Gastrocnemius medialis (tissue), 4 donors: ENCODE results near the gene CLEC2D. TPM values are rescaled to one million over a fixed set of nuclear protein-coding genes. Genes with fewer than 3 reads are reported as not detected.

Experiments
- ATAC-seq, 2 donors: fragments of 150-250 bp; one replicate each; pipeline ENCODE4 v1.9.1; 2016
- DNase-seq, 2 donors: peaks; one replicate each; pipeline ENCODE4 v3.0.0-alpha.2; 2019
- H3K27ac ChIP-seq, 4 donors: fragments of 200-600 bp; sonication (generic); 1 replicate in 1 of 4; 2 replicates in 3 of 4; pipeline ENCODE4 v1.5.1; 2016 to 2018; ENCODE audit warnings: mild to moderate bottlenecking in 2 of 4, moderate library complexity in 1 of 4
- H3K27me3 ChIP-seq, 3 donors: fragments of 200-600 bp; sonication (generic) in 2 of 3; 1 replicate in 1 of 3; 2 replicates in 2 of 3; pipeline versions ENCODE4 v1.5.1 to v1.6.0; 2016 to 2019; ENCODE audit warnings: mild to moderate bottlenecking in 1 of 3, moderate library complexity in 1 of 3
- H3K36me3 ChIP-seq, 2 donors: fragments of 200-600 bp; sonication (generic) in 1 of 2; one replicate each; pipeline ENCODE4 v1.5.1; 2017 to 2018
- H3K4me1 ChIP-seq, 2 donors: fragments of 200-600 bp; sonication (generic) in 1 of 2; one replicate each; pipeline ENCODE4 v1.5.1; 2016 to 2017; ENCODE audit warnings: mild to moderate bottlenecking in 2 of 2
- H3K4me3 ChIP-seq, 4 donors: fragments of 200-600 bp; sonication (generic) in 3 of 4; 1 replicate in 1 of 4; 2 replicates in 3 of 4; pipeline ENCODE4 v1.5.1; 2016 to 2019; ENCODE audit warnings: mild to moderate bottlenecking in 2 of 4
- H3K9me3 ChIP-seq, 3 donors: fragments of 200-600 bp; sonication (generic) in 2 of 3; 1 replicate in 1 of 3; 2 replicates in 2 of 3; pipeline ENCODE4 v1.5.1; 2016 to 2019
- CTCF ChIP-seq, 5 experiments: fragments of 450-650 bp in 3 of 5; fragments of 200-600 bp in 2 of 5; sonication (generic) in 2 of 5; IDR thresholded peaks in 4 of 5; conservative IDR thresholded peaks in 1 of 5; 1 replicate in 4 of 5; 2 replicates in 1 of 5; pipeline ENCODE4 v1.5.1; 2016 to 2019; ENCODE audit warnings: antibody characterized with exemption in 5 of 5, mild to moderate bottlenecking in 3 of 5, moderate library complexity in 3 of 5
- POLR2A ChIP-seq, 2 donors: fragments of 450-650 bp; IDR thresholded peaks; one replicate each; pipeline ENCODE4 v1.6.1; 2017; ENCODE audit warnings: antibody characterized with exemption in 2 of 2, mild to moderate bottlenecking in 2 of 2, moderate library complexity in 2 of 2
- in situ Hi-C, 4 donors: fragments of 200-750 bp; cut with MboI; loops; one replicate each; pipeline versions ENCODE4 v1.15.0 to v1.8.0; 2017; ENCODE audit warnings: low sequenced_read_pairs in 4 of 4
- intact Hi-C: fragments of 100-400 bp; cut with DNase I; formaldehyde crosslinking; loops from one replicate; pipeline ENCODE4 v1.15.1; 2023; ENCODE audit warnings: low total_unique reads
- total RNA-seq, 4 donors: library from RNA; depleted of rRNA; stranded (reverse); fragments of >200 nt; gene quantifications; one replicate each; pipeline versions ENCODE4 v1.1.0 to v1.2.3, GENCODE V29; 2016

CLEC2D gene
- total RNA-seq, 4 donors from 2014 or later, result 0.29 to 2.1 (median 0.58) TPM

GRCh38 chr12:9699269-9699897 is 29.9 kb downstream of the CLEC2D start:
- no peaks in the 10 kb centered on the region for H3K9me3 ChIP-seq
- ATAC-seq, result no peak

GRCh38 chr12:9699898-9700605 is 30.5 kb downstream of the CLEC2D start:
- no peak for DNase-seq
- intact Hi-C loops, result no loop called here
- H3K4me3 ChIP-seq, result no peak overlapping the region
- in situ Hi-C loops, result loop anchor here (10.0 to 25.0 kb wide), 2 partner anchors 65 to 363 kb away; no protein-coding TSS in a partner anchor
- H3K27ac ChIP-seq, result peak overlapping the region in 2 of 4 donors; percentile 39 to 41
- peak in 1 of 2 donors; percentile 63 for ATAC-seq
- H3K36me3 ChIP-seq, result peaks cover 0 to 5% of the 10 kb centered on the region in 2 donors
- H3K4me1 ChIP-seq, result no peaks in the 10 kb centered on the region
- H3K9me3 ChIP-seq, result no peaks in the 10 kb centered on the region
- TF ChIP-seq CTCF (IDR thresholded peaks at IDR 0.05 in 4 of 5, conservative IDR thresholded peaks at IDR 0.05 in 1 of 5) (no peak), POLR2A (IDR thresholded peaks at IDR 0.05) (no peak)
- no peaks in the 10 kb centered on the region for H3K27me3 ChIP-seq

More at GRCh38 chr12:9699269-9699897, 29.9 kb downstream of the CLEC2D start:
- H3K4me1 ChIP-seq, result no peaks in the 10 kb centered on the region
- peak overlapping the region in 2 of 4 donors; percentile 39 to 41 for H3K27ac ChIP-seq
- H3K36me3 ChIP-seq, result peaks cover 0 to 9% of the 10 kb centered on the region in 2 donors
- no peak overlapping the region for H3K4me3 ChIP-seq
- intact Hi-C loops (no loop called here), in situ Hi-C loops (no loop called here)
- H3K27me3 ChIP-seq, result no peaks in the 10 kb centered on the region
- DNase-seq, result no peak
- TF ChIP-seq POLR2A (IDR thresholded peaks at IDR 0.05) (no peak), CTCF (IDR thresholded peaks at IDR 0.05 in 4 of 5, conservative IDR thresholded peaks at IDR 0.05 in 1 of 5) (no peak)

GRCh38 chr12:9700606-9700956 is 31.1 kb downstream of the CLEC2D start:
- no peak for TF ChIP-seq POLR2A (IDR thresholded peaks at IDR 0.05)
- TF ChIP-seq CTCF (IDR thresholded peaks at IDR 0.05 in 4 of 5, conservative IDR thresholded peaks at IDR 0.05 in 1 of 5), result no peak
- DNase-seq (no peak), ATAC-seq (no peak)
- H3K36me3 ChIP-seq, result no peaks in the 10 kb centered on the region
- H3K27ac ChIP-seq, result peak overlapping the region in 1 of 4 donors; percentile 16
- intact Hi-C loops, result no loop called here
- no peaks in the 10 kb centered on the region for H3K9me3 ChIP-seq
- H3K27me3 ChIP-seq, result no peaks in the 10 kb centered on the region
- H3K4me3 ChIP-seq, result no peak overlapping the region
- no peaks in the 10 kb centered on the region for H3K4me1 ChIP-seq
- in situ Hi-C loops, result loop anchor here (10.0 to 25.0 kb wide), 2 partner anchors 66 to 363 kb away; no protein-coding TSS in a partner anchor

GRCh38 chr12:9701380-9702154 is 32.1 kb downstream of the CLEC2D start:
- Histone ChIP-seq H3K27ac (no peak overlapping the region), H3K4me1 (no peaks in the 10 kb centered on the region)

More at GRCh38 chr12:9701380-9702154, 32.1 kb downstream of the CLEC2D start:
- no peak for DNase-seq
- H3K4me3 ChIP-seq, result no peak overlapping the region
- no peaks in the 10 kb centered on the region for H3K9me3 ChIP-seq
- in situ Hi-C loops (loop anchor here (10.0 to 25.0 kb wide), 2 partner anchors 67 to 364 kb away; no protein-coding TSS in a partner anchor), intact Hi-C loops (no loop called here)
- TF ChIP-seq CTCF (IDR thresholded peaks at IDR 0.05 in 4 of 5, conservative IDR thresholded peaks at IDR 0.05 in 1 of 5), result no peak
- TF ChIP-seq POLR2A (IDR thresholded peaks at IDR 0.05), result no peak
- H3K27me3 ChIP-seq, result no peaks in the 10 kb centered on the region
- no peaks in the 10 kb centered on the region for H3K36me3 ChIP-seq
- no peak for ATAC-seq
